Ammon's horn (tissue), 1 donor: ENCODE results near the gene ATXN10.

ENCODE experiments used
- DNase-seq: peaks from one replicate; pipeline ENCODE4 v3.0.0-alpha.2; 2016; ENCODE audit warnings: low spot score

The ATXN10 gene

GRCh38 chr22:45758603-45759002 is 87.0 kb downstream of the ATXN10 start:
- no peak for DNase-seq

- DNase-seq, result no peak
Observed at GRCh38 chr22:45760682-45761081, 89.0 kb downstream of the ATXN10 start.

GRCh38 chr22:45762545-45763235 is 91.1 kb downstream of the ATXN10 start:
- no peak for DNase-seq

GRCh38 chr22:45763236-45763624 is 91.6 kb downstream of the ATXN10 start:
- DNase-seq, result no peak

- DNase-seq, result no peak
Observed at GRCh38 chr22:45768490-45768889, 96.9 kb downstream of the ATXN10 start.

- no peak for DNase-seq
Observed at GRCh38 chr22:45769569-45770210, 98.1 kb downstream of the ATXN10 start.

- no peak for DNase-seq
Observed at GRCh38 chr22:45770506-45770905, 98.9 kb downstream of the ATXN10 start.

- no peak for DNase-seq
Observed at GRCh38 chr22:45771057-45771456, 99.4 kb downstream of the ATXN10 start.

GRCh38 chr22:45771711-45772110 is 100.1 kb downstream of the ATXN10 start:
- DNase-seq, result no peak

- no peak for DNase-seq
Observed at GRCh38 chr22:45772743-45773142, 101.1 kb downstream of the ATXN10 start.

GRCh38 chr22:45774001-45774670 is 102.5 kb downstream of the ATXN10 start:
- no peak for DNase-seq

- DNase-seq, result no peak
Observed at GRCh38 chr22:45775062-45775461, 103.4 kb downstream of the ATXN10 start.

- DNase-seq, result no peak
Observed at GRCh38 chr22:45775569-45776312, 104.1 kb downstream of the ATXN10 start.

GRCh38 chr22:45776313-45776585 is 104.6 kb downstream of the ATXN10 start:
- no peak for DNase-seq

- DNase-seq, result no peak
Observed at GRCh38 chr22:45777046-45777851, 105.6 kb downstream of the ATXN10 start.

- DNase-seq, result no peak
Observed at GRCh38 chr22:45777852-45778375, 106.3 kb downstream of the ATXN10 start.

- no peak for DNase-seq
Observed at GRCh38 chr22:45781459-45781858, 109.8 kb downstream of the ATXN10 start.

- no peak for DNase-seq
Observed at GRCh38 chr22:45781966-45782365, 110.3 kb downstream of the ATXN10 start.

GRCh38 chr22:45783021-45783420 is 111.4 kb downstream of the ATXN10 start:
- DNase-seq, result no peak

GRCh38 chr22:45783690-45784089 is 112.1 kb downstream of the ATXN10 start:
- DNase-seq, result no peak

- DNase-seq, result no peak
Observed at GRCh38 chr22:45784357-45785277, 113.0 kb downstream of the ATXN10 start.
